ENCODE measurements around the gene FAF2.

GRCh38 chr5:176517053-176517661 is 69.0 kb downstream of the FAF2 start:
- TF ChIP-seq CTCF (IDR thresholded peaks at IDR 0.05; ENCODE audit: low read depth, low read length), result no peak
- TF ChIP-seq POLR2A (IDR thresholded peaks at IDR 0.05; ENCODE audit: extremely low read depth, insufficient read length), result no peak
- TF ChIP-seq MYC (IDR thresholded peaks at IDR 0.05; ENCODE audit: low read depth, low read length), result no peak
- TF ChIP-seq MAX (IDR thresholded peaks at IDR 0.05; ENCODE audit: low read depth, low read length), result no peak
